ENCODE results near the gene LAMC1. TPM values are rescaled to one million over a fixed set of nuclear protein-coding genes. Genes with fewer than 3 reads are reported as not detected.
A peak's percentile ranks its signal among the peaks of the same experiment; 100 is the strongest.

LAMC1 gene
- total and polyA plus RNA-seq, 2 donors (not counting 1 experiment from before 2014, with no cell fraction given), result 11.5 to 34.0 TPM

GRCh38 chr1:183025782-183026774 lies 2.9 kb downstream of the LAMC1 start:
- Mint-ChIP-seq H3K9me3 (ENCODE audit: insufficient read depth) (no peaks in the 10 kb centered on the region), H3K4me3 (peak overlapping the region; percentile 49), H3K27ac (no peak overlapping the region), H3K4me1 (peaks cover 56% of the 10 kb centered on the region), H3K27me3 (no peaks in the 10 kb centered on the region)
- POLR2A ChIA-PET, result no interaction called here
- peak overlapping the region; percentile 14 for H3K4me2 ChIP-seq (replicated peaks; ENCODE audit: low read depth, low read length, poor library complexity, severe bottlenecking)
- no CpG with 5 or more reads among the region's 4 CpGs for WGBS (ENCODE audit: insufficient coverage)
- H3K4me1 ChIP-seq (ENCODE audit: control insufficient read depth in 2 of 2, insufficient read depth in 2 of 2, low read length in 2 of 2), result peaks cover 19 to 21% of the 10 kb centered on the region in 2 donors
- peaks cover 25% of the 10 kb centered on the region for H4K20me1 ChIP-seq (ENCODE audit: control insufficient read depth, insufficient read depth, low read length, poor library complexity, severe bottlenecking)
- TF ChIP-seq CTCF (IDR thresholded peaks at IDR 0.05) (no peak), EZH2 (IDR thresholded peaks at IDR 0.05; ENCODE audit: borderline replicate concordance, insufficient read depth, low read depth, low read length, poor library complexity, severe bottlenecking) (no peak)
- no peak overlapping the region for H2AFZ ChIP-seq (ENCODE audit: insufficient read depth, low read depth, low read length, poor library complexity, severe bottlenecking)
- no peak for DNase-seq
- no peaks in the 10 kb centered on the region for H3K9me3 ChIP-seq (ENCODE audit: control extremely low read depth in 1 of 3, control insufficient read depth in 2 of 3, insufficient read depth in 1 of 3, low read length in 2 of 3)
- CTCF ChIA-PET, result interaction anchor here (1.4 to 2.3 kb wide), 2 partner anchors 19 to 64 kb away, joined by 4 to 19 read pairs; no protein-coding TSS in a partner anchor
- peaks cover 67% of the 10 kb centered on the region for H3K79me2 ChIP-seq (ENCODE audit: control insufficient read depth, insufficient read depth, low read length)
- no peaks in the 10 kb centered on the region for H3K36me3 ChIP-seq (replicated peaks in 1 of 2; ENCODE audit: control extremely low read depth in 1 of 2, control insufficient read depth in 1 of 2, extremely low read depth in 1 of 2, insufficient read depth in 2 of 2, low read length in 1 of 2)
- no peak overlapping the region for H3K9ac ChIP-seq (ENCODE audit: low read length)
- ATAC-seq (ENCODE audit: low read depth), result no peak
- H3K4me3 ChIP-seq (ENCODE audit: control extremely low read depth in 1 of 5, extremely low read depth in 1 of 5, insufficient read depth in 1 of 5, low read depth in 2 of 5, low read length in 4 of 5), result peak overlapping the region in 1 of 5 experiments; percentile 17
- no peaks in the 10 kb centered on the region for H3K27me3 ChIP-seq (replicated peaks in 1 of 4; ENCODE audit: control extremely low read depth in 1 of 4, control insufficient read depth in 3 of 4, insufficient read depth in 4 of 4, low read length in 3 of 4)
- H3K27ac ChIP-seq (ENCODE audit: low read length in 2 of 2), result no peak overlapping the region
- intact Hi-C loops (cut with micrococcal nuclease), result loop anchor here (2.0 kb wide), 1 partner anchor 23 kb away; no protein-coding TSS in a partner anchor

- peaks cover 17 to 21% of the 10 kb centered on the region in 2 donors for H3K4me1 ChIP-seq (ENCODE audit: control insufficient read depth in 2 of 2, insufficient read depth in 2 of 2, low read length in 2 of 2)
- intact Hi-C loops (cut with micrococcal nuclease), result no loop called here
- CTCF ChIA-PET, result interaction anchor here (0.6 to 1.2 kb wide), 2 partner anchors 20 to 43 kb away, joined by 3 read pairs; no protein-coding TSS in a partner anchor
- peaks cover 73% of the 10 kb centered on the region for H3K79me2 ChIP-seq (ENCODE audit: control insufficient read depth, insufficient read depth, low read length)
- H3K4me3 ChIP-seq (ENCODE audit: control extremely low read depth in 1 of 5, extremely low read depth in 1 of 5, insufficient read depth in 1 of 5, low read depth in 2 of 5, low read length in 4 of 5), result no peak overlapping the region
- Mint-ChIP-seq H3K27me3 (no peaks in the 10 kb centered on the region), H3K4me3 (no peak overlapping the region), H3K4me1 (peaks cover 56% of the 10 kb centered on the region), H3K9me3 (ENCODE audit: insufficient read depth) (no peaks in the 10 kb centered on the region), H3K27ac (no peak overlapping the region)
- ATAC-seq (ENCODE audit: low read depth) (no peak), DNase-seq (no peak)
- no peak overlapping the region for H2AFZ ChIP-seq (ENCODE audit: insufficient read depth, low read depth, low read length, poor library complexity, severe bottlenecking)
- H3K27me3 ChIP-seq (replicated peaks in 1 of 4; ENCODE audit: control extremely low read depth in 1 of 4, control insufficient read depth in 3 of 4, insufficient read depth in 4 of 4, low read length in 3 of 4), result no peaks in the 10 kb centered on the region
- no peaks in the 10 kb centered on the region for H3K9me3 ChIP-seq (ENCODE audit: control extremely low read depth in 1 of 3, control insufficient read depth in 2 of 3, insufficient read depth in 1 of 3, low read length in 2 of 3)
- H3K27ac ChIP-seq (ENCODE audit: low read length in 2 of 2), result no peak overlapping the region
- POLR2A ChIA-PET, result no interaction called here
- H3K4me2 ChIP-seq (replicated peaks; ENCODE audit: low read depth, low read length, poor library complexity, severe bottlenecking), result no peak overlapping the region
- H4K20me1 ChIP-seq (ENCODE audit: control insufficient read depth, insufficient read depth, low read length, poor library complexity, severe bottlenecking), result peaks cover 30% of the 10 kb centered on the region
- H3K36me3 ChIP-seq (replicated peaks in 1 of 2; ENCODE audit: control extremely low read depth in 1 of 2, control insufficient read depth in 1 of 2, extremely low read depth in 1 of 2, insufficient read depth in 2 of 2, low read length in 1 of 2), result no peaks in the 10 kb centered on the region
- TF ChIP-seq CTCF (IDR thresholded peaks at IDR 0.05) (no peak), EZH2 (IDR thresholded peaks at IDR 0.05; ENCODE audit: borderline replicate concordance, insufficient read depth, low read depth, low read length, poor library complexity, severe bottlenecking) (no peak)
- H3K9ac ChIP-seq (ENCODE audit: low read length), result no peak overlapping the region
- WGBS (ENCODE audit: insufficient coverage), result 100% methylated on average over 1 of the region's 3 CpGs
Measured at GRCh38 chr1:183027031-183027430, 3.8 kb downstream of the LAMC1 start.

Measured in B cell (primary cell).